Right lobe of liver (tissue), 6 donors: ENCODE data around the gene CYB561D1. TPM values are rescaled to one million over a fixed set of nuclear protein-coding genes. Genes with fewer than 3 reads are reported as not detected.

Source experiments
- ATAC-seq, 4 donors: fragments of 200-7000 bp; cut with Tn5 transposase; one replicate each; pipeline ENCODE4 v1.9.1; 2020; ENCODE audit warnings: mild to moderate bottlenecking in 4 of 4, moderate library complexity in 4 of 4
- DNase-seq, 3 donors: peaks; one replicate each; pipeline ENCODE4 v3.0.0-alpha.2; 2020
- H3K27ac ChIP-seq, 3 donors: fragments of 200-600 bp; one replicate each; pipeline ENCODE4 v1.8.0; 2022
- H3K27me3 ChIP-seq, 2 donors: fragments of 200-600 bp; one replicate each; pipeline ENCODE4 v1.8.0; 2022
- H3K36me3 ChIP-seq, 4 donors: fragments of 200-600 bp; sonication (generic) in 1 of 4; one replicate each; pipeline versions ENCODE4 v1.5.1 to v1.8.0; 2017 to 2022; ENCODE audit warnings: control low read depth in 1 of 4
- H3K4me1 ChIP-seq, 4 donors: fragments of 200-600 bp; sonication (generic) in 1 of 4; one replicate each; pipeline versions ENCODE4 v1.5.1 to v1.8.0; 2017 to 2022; ENCODE audit warnings: control low read depth in 1 of 4
- H3K4me3 ChIP-seq, 3 donors: fragments of 200-600 bp; one replicate each; pipeline ENCODE4 v1.8.0; 2022
- H3K9me3 ChIP-seq, 4 donors: fragments of 200-600 bp; sonication (generic) in 1 of 4; one replicate each; pipeline versions ENCODE4 v1.5.1 to v1.8.0; 2017 to 2022; ENCODE audit warnings: control low read depth in 1 of 4
- CTCF ChIP-seq, 4 donors: fragments of 200-600 bp in 3 of 4; fragments of 450-650 bp in 1 of 4; IDR thresholded peaks; one replicate each; pipeline versions ENCODE4 v1.5.1 to v1.8.0; 2016 to 2022; ENCODE audit warnings: antibody characterized with exemption in 4 of 4, mild to moderate bottlenecking in 2 of 4
- POLR2A ChIP-seq: fragments of 450-650 bp; IDR thresholded peaks from one replicate; pipeline ENCODE4 v1.6.1; 2017; ENCODE audit warnings: antibody characterized with exemption, mild to moderate bottlenecking
- WGBS: methylation state at CpG from one replicate; pipeline ENCODE4 v1.1.6; 2018; ENCODE audit warnings: low coverage, low lambda C conversion rate; ENCODE audit not compliant: insufficient coverage; ENCODE audit errors: missing lambda C conversion rate; 5-methylcytosine and 5-hydroxymethylcytosine counted together
- intact Hi-C, 2 donors: fragments of 100-400 bp; cut with DNase I; formaldehyde crosslinking; loops; one replicate each; pipeline versions ENCODE4 v1.11.2 to v1.14.1; 2022
- total RNA-seq, 6 experiments: library from RNA; depleted of rRNA in 2 of 6; stranded (reverse); fragments of >200 nt in 2 of 6; fragmentation: NEBNext Ultra II Directional in 3 of 6; extraction: Animal tissue kit (Norgen Biotek cat#: 25700) in 3 of 6; gene quantifications; one replicate each; pipeline versions ENCODE4 v1.1.0 to v1.2.4, GENCODE V29; 2016 to 2023
- donor health status: DM: no; HTN: yes; CAD: no.
- donor health status: DM: no; HTN: no; CAD: no.
- donor health status: DM: no; HTN: no; CAD: no.
- donor health status: DM: no; HTN: yes; CAD: no.
- donor health status: DM: no; HTN: yes; CAD: no.

Gene CYB561D1
- total RNA-seq, 6 experiments from 2014 or later, result 1.5 to 3.1 (median 2.4) TPM

- intact Hi-C loops, result no loop called here
- WGBS, result 64% methylated on average over 10 of the region's 14 CpGs
- no peaks in the 10 kb centered on the region for H3K9me3 ChIP-seq
- no peaks in the 10 kb centered on the region for H3K4me1 ChIP-seq
- H3K4me3 ChIP-seq, result no peak overlapping the region
- no peaks in the 10 kb centered on the region for H3K36me3 ChIP-seq
- ATAC-seq, result no peak
- no peaks in the 10 kb centered on the region for H3K27me3 ChIP-seq
- no peak overlapping the region for H3K27ac ChIP-seq
- TF ChIP-seq POLR2A (no peak), CTCF (IDR thresholded peaks at IDR 0.05) (no peak)
- no peak for DNase-seq
These were observed 27.4 kb downstream of the CYB561D1 start for GRCh38 chr1:109521002-109521951.

- ATAC-seq, result no peak
- no peaks in the 10 kb centered on the region for H3K9me3 ChIP-seq
- no peaks in the 10 kb centered on the region for H3K4me1 ChIP-seq
- no peak for TF ChIP-seq POLR2A
- no peak for TF ChIP-seq CTCF (IDR thresholded peaks at IDR 0.05)
- no peak overlapping the region for H3K27ac ChIP-seq
- intact Hi-C loops, result no loop called here
- 71% methylated on average over 7 of the region's 7 CpGs for WGBS
- no peaks in the 10 kb centered on the region for H3K36me3 ChIP-seq
- DNase-seq, result no peak
- no peaks in the 10 kb centered on the region for H3K27me3 ChIP-seq
- no peak overlapping the region for H3K4me3 ChIP-seq
These were observed 28.1 kb downstream of the CYB561D1 start for GRCh38 chr1:109522026-109522425.

- WGBS, result 98% methylated on average over 2 of the region's 2 CpGs
- no peak for DNase-seq
- Histone ChIP-seq H3K4me1 (no peaks in the 10 kb centered on the region), H3K9me3 (no peaks in the 10 kb centered on the region), H3K36me3 (no peaks in the 10 kb centered on the region), H3K27ac (no peak overlapping the region), H3K4me3 (no peak overlapping the region), H3K27me3 (no peaks in the 10 kb centered on the region)
- no peak for ATAC-seq
- no peak for TF ChIP-seq POLR2A
- no peak for TF ChIP-seq CTCF (IDR thresholded peaks at IDR 0.05)
- intact Hi-C loops, result no loop called here
These were observed 29.8 kb downstream of the CYB561D1 start for GRCh38 chr1:109523706-109524105.

GRCh38 chr1:109527098-109527811 lies 33.4 kb downstream of the CYB561D1 start:
- no peaks in the 10 kb centered on the region for H3K9me3 ChIP-seq
- no peak for TF ChIP-seq POLR2A
- TF ChIP-seq CTCF (IDR thresholded peaks at IDR 0.05), result no peak
- no peaks in the 10 kb centered on the region for H3K36me3 ChIP-seq
- ATAC-seq (no peak), DNase-seq (no peak)
- H3K27ac ChIP-seq, result no peak overlapping the region
- intact Hi-C loops, result no loop called here
- H3K4me3 ChIP-seq, result no peak overlapping the region
- 52% methylated on average over 10 of the region's 14 CpGs for WGBS
- peaks cover 0 to 2% (median 0%) of the 10 kb centered on the region in 4 donors for H3K4me1 ChIP-seq
- no peaks in the 10 kb centered on the region for H3K27me3 ChIP-seq
